ENCODE measurements around the gene STRADB. TPM values are rescaled to one million over a fixed set of nuclear protein-coding genes. Genes with fewer than 3 reads are reported as not detected.
A peak's percentile ranks its signal among the peaks of the same experiment; 100 is the strongest.
"Not testable (repeated sequence)": the region's sequence is repeated elsewhere in the genome, so short reads cannot be mapped to it uniquely, and the experiment has no call there.

The STRADB gene
- total RNA-seq, 1 donor = 55.7 TPM

DNA sequence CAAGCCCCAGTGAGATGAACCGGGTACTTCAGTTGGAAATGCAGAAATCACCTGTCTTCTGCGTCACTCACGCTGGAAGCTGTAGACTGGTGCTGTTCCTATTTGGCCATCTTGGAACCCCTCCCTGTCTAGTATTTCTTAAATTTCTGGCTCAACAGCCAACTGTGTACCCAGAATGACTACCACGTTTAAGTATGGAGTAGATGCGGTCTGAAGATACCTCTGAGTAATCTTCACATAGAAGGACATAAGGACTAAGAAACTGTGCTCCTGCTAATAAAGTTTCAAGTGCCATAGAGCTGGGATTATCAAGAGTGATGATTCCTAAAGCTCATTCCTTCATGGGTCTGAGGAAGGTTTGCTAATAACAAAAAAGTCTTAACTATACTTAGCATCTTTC is 20.7 kb upstream of the STRADB start:
- DNase-seq (ENCODE audit: low read depth) = no peak
- TF ChIP-seq, protein P1, sequence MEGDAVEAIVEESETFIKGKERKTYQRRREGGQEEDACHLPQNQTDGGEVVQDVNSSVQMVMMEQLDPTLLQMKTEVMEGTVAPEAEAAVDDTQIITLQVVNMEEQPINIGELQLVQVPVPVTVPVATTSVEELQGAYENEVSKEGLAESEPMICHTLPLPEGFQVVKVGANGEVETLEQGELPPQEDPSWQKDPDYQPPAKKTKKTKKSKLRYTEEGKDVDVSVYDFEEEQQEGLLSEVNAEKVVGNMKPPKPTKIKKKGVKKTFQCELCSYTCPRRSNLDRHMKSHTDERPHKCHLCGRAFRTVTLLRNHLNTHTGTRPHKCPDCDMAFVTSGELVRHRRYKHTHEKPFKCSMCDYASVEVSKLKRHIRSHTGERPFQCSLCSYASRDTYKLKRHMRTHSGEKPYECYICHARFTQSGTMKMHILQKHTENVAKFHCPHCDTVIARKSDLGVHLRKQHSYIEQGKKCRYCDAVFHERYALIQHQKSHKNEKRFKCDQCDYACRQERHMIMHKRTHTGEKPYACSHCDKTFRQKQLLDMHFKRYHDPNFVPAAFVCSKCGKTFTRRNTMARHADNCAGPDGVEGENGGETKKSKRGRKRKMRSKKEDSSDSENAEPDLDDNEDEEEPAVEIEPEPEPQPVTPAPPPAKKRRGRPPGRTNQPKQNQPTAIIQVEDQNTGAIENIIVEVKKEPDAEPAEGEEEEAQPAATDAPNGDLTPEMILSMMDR (IDR thresholded peaks at IDR 0.05; ENCODE audit: insufficient read depth, low read depth, low read length) = no peak
- H3K4me3 ChIP-seq (ENCODE audit: low read depth, low read length) = no peak overlapping the region

- DNase-seq (ENCODE audit: low read depth) = no peak
- TF ChIP-seq, protein P1 (IDR thresholded peaks at IDR 0.05; ENCODE audit: insufficient read depth, low read depth, low read length) = no peak
- no peak overlapping the region for H3K4me3 ChIP-seq (ENCODE audit: low read depth, low read length)
These were observed 19.4 kb upstream of the STRADB start for GRCh38 chr2:201432038-201432620.

- H3K4me3 ChIP-seq (ENCODE audit: low read depth, low read length) = no peak overlapping the region
- TF ChIP-seq, protein P1 (IDR thresholded peaks at IDR 0.05; ENCODE audit: insufficient read depth, low read depth, low read length) = no peak
These were observed 18.7 kb upstream of the STRADB start for GRCh38 chr2:201432621-201433393.

GRCh38 chr2:201433394-201433995 is 18.0 kb upstream of the STRADB start:
- TF ChIP-seq, protein P1 (IDR thresholded peaks at IDR 0.05; ENCODE audit: insufficient read depth, low read depth, low read length) = no peak
- H3K4me3 ChIP-seq (ENCODE audit: low read depth, low read length) = no peak overlapping the region
- DNase-seq (ENCODE audit: low read depth) = no peak

More at GRCh38 chr2:201432621-201433393, 18.7 kb upstream of the STRADB start:
- peak; percentile 63 for DNase-seq (ENCODE audit: low read depth)

GRCh38 chr2:201436141-201436540 is 15.4 kb upstream of the STRADB start:
- DNase-seq (ENCODE audit: low read depth) = no peak
- TF ChIP-seq, protein P1 (IDR thresholded peaks at IDR 0.05; ENCODE audit: insufficient read depth, low read depth, low read length) = no peak
- no peak overlapping the region for H3K4me3 ChIP-seq (ENCODE audit: low read depth, low read length)

- DNase-seq (ENCODE audit: low read depth); H3K4me3 ChIP-seq (ENCODE audit: low read depth, low read length): not testable (repeated sequence)
These were observed 12.1 kb upstream of the STRADB start for GRCh38 chr2:201439336-201439922.

DNA sequence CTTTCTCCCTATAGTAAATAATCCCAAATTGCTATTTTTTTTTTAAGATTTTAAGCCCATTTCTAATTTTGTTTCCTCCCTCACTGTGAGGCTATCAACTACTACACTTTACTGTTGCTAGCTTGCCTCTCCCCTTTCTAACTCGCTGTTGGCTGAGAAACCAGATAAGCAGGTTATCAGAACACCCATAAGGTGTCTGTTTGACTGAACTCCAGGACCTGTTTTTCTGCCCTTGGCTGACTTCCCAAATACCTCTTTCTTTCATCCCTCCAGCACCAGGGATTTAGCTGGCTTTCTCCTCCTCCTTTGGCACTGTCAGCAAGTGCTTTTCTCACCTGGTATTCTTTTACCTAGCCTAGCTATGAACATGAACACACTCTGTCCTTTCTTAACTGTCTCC is 11.4 kb upstream of the STRADB start:
- no peak overlapping the region for H3K4me3 ChIP-seq (ENCODE audit: low read depth, low read length)
- TF ChIP-seq, protein P1 (IDR thresholded peaks at IDR 0.05; ENCODE audit: insufficient read depth, low read depth, low read length) = no peak
- no peak for DNase-seq (ENCODE audit: low read depth)
